ENCODE data around the gene NPPB. TPM values are rescaled to one million over a fixed set of nuclear protein-coding genes. Genes with fewer than 3 reads are reported as not detected.

Gene NPPB
- total RNA-seq, 2 donors from 2014 or later = not detected

DNA sequence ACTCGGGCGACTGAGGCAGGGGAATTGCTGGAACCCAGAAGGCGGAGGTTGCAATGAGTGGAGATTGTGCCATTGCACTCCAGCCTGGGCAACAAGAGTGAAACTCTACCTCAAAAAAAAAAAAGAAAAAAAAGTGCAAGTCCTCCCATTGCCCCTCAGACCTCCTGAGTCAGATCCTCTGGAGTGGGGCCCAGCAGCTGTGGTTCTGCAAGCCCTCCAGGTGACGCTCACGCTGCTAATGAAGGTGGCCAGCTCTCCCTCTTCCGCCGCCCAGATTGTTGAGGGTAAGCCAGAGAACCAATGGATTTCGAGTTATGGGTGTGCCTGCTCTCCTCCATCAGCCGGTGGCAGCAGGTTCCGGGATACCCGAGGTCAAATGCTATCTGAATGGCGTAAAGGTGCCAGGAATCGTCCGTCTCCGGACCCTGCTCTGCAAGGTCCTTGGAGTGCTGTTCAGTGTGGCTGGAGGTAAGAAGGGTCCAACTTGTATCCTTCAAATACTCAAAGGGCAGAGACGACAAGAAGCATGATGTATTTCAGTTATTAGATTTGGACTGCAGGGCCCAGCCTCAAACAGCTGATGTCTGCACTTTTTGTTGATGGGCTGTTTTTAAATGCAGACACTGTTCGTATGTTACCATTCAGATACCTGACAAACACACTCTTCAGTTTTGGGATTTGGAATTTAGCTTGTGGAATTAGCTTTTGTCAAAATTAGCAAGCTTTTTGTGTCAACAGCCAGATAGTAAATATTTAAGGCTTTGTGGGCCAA lies 35.2 kb downstream of the NPPB start:
- peaks cover 13 to 18% of the 10 kb centered on the region in 2 donors for H3K36me3 ChIP-seq
- intact Hi-C loops (cut with DNase I) = no loop called here
- H3K27me3 ChIP-seq (replicated peaks; ENCODE audit: insufficient read depth) = no peaks in the 10 kb centered on the region
- DNase-seq (ENCODE audit: low spot score) = no peak
- 91% methylated on average over 17 of the region's 17 CpGs for WGBS
- H3K4me3 ChIP-seq = no peak overlapping the region
- TF ChIP-seq, protein P1, sequence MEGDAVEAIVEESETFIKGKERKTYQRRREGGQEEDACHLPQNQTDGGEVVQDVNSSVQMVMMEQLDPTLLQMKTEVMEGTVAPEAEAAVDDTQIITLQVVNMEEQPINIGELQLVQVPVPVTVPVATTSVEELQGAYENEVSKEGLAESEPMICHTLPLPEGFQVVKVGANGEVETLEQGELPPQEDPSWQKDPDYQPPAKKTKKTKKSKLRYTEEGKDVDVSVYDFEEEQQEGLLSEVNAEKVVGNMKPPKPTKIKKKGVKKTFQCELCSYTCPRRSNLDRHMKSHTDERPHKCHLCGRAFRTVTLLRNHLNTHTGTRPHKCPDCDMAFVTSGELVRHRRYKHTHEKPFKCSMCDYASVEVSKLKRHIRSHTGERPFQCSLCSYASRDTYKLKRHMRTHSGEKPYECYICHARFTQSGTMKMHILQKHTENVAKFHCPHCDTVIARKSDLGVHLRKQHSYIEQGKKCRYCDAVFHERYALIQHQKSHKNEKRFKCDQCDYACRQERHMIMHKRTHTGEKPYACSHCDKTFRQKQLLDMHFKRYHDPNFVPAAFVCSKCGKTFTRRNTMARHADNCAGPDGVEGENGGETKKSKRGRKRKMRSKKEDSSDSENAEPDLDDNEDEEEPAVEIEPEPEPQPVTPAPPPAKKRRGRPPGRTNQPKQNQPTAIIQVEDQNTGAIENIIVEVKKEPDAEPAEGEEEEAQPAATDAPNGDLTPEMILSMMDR (IDR thresholded peaks at IDR 0.05) = no peak
- TF ChIP-seq POLR2AphosphoS5 (IDR thresholded peaks at IDR 0.05) (no peak), POLR2A (IDR thresholded peaks at IDR 0.05) (no peak)
- no peaks in the 10 kb centered on the region for H3K9me3 ChIP-seq
- no peaks in the 10 kb centered on the region for H3K4me1 ChIP-seq (replicated peaks)
- no peak overlapping the region for H3K27ac ChIP-seq

GRCh38 chr1:11822091-11822490 lies 36.7 kb downstream of the NPPB start:
- Histone ChIP-seq H3K27ac (no peak overlapping the region), H3K36me3 (peaks cover 4 to 7% of the 10 kb centered on the region in 2 donors), H3K4me3 (no peak overlapping the region), H3K9me3 (no peaks in the 10 kb centered on the region), H3K4me1 (replicated peaks) (no peaks in the 10 kb centered on the region), H3K27me3 (replicated peaks; ENCODE audit: insufficient read depth) (no peaks in the 10 kb centered on the region)
- 90% methylated on average over 3 of the region's 3 CpGs for WGBS
- no peak for DNase-seq (ENCODE audit: low spot score)
- intact Hi-C loops (cut with DNase I) = no loop called here
- TF ChIP-seq POLR2A (IDR thresholded peaks at IDR 0.05) = no peak
- TF ChIP-seq, protein P1 (IDR thresholded peaks at IDR 0.05) = no peak
- TF ChIP-seq POLR2AphosphoS5 (IDR thresholded peaks at IDR 0.05) = no peak

DNA sequence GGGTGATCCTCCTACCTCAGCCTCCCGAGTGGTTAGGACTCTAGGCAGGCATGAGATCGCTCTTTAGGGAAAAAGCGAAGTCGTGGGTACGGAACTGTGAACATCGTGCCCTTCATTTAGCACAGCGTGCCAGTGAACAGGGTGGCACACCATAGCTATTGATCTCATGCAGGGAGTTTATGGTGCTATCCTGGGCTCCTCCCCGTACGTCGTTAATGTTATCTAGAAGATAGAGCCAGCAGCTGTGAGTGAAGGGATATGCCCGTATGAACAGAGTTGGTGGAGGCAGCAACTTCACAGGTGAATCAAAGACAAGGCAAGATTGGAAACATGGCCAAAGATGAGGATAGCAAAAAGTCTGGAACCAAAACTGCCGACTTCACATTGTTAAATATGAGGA lies 41.6 kb downstream of the NPPB start:
- Histone ChIP-seq H3K27ac (no peak overlapping the region), H3K4me3 (no peak overlapping the region), H3K4me1 (replicated peaks) (no peaks in the 10 kb centered on the region), H3K9me3 (no peaks in the 10 kb centered on the region), H3K36me3 (no peaks in the 10 kb centered on the region), H3K27me3 (replicated peaks; ENCODE audit: insufficient read depth) (no peaks in the 10 kb centered on the region)
- 92% methylated on average over 12 of the region's 12 CpGs for WGBS
- TF ChIP-seq POLR2A (IDR thresholded peaks at IDR 0.05) = no peak
- intact Hi-C loops (cut with DNase I) = no loop called here
- no peak for DNase-seq (ENCODE audit: low spot score)

GRCh38 chr1:11813021-11813420 lies 45.7 kb downstream of the NPPB start:
- WGBS = 79% methylated on average over 5 of the region's 5 CpGs
- Histone ChIP-seq H3K4me3 (no peak overlapping the region), H3K9me3 (no peaks in the 10 kb centered on the region), H3K36me3 (no peaks in the 10 kb centered on the region), H3K27me3 (replicated peaks; ENCODE audit: insufficient read depth) (no peaks in the 10 kb centered on the region), H3K4me1 (replicated peaks) (no peaks in the 10 kb centered on the region), H3K27ac (peak overlapping the region in 1 of 2 donors; percentile 81)
- intact Hi-C loops (cut with DNase I) = no loop called here
- DNase-seq (ENCODE audit: low spot score) = no peak
- TF ChIP-seq POLR2A (IDR thresholded peaks at IDR 0.05) (no peak), POLR2AphosphoS5 (IDR thresholded peaks at IDR 0.05) (no peak)
- TF ChIP-seq, protein P1 (IDR thresholded peaks at IDR 0.05) = no peak

Small RNAs within 50 kb of the gene (small RNA-seq; reads per million reads assigned to genes)
- gene RF02156 (0 reads per million in 2 donors), gene RF02157 (0 reads per million in 2 donors), gene RF02158 (0 reads per million in 2 donors)

Other genes starting within 250 kb of the NPPB start
- 10 to 100 TPM; 14.1 to 16.9 TPM for gene FBXO2, start 204.5 kb downstream of the NPPB start, total RNA-seq
- gene FBXO44, start 204.1 kb downstream of the NPPB start, total RNA-seq = 10 to 100 TPM; 29.5 to 51.2 TPM
- gene FBXO6, start 194.7 kb downstream of the NPPB start, total RNA-seq = 10 to 100 TPM; 12.5 to 17.7 TPM
- gene MAD2L2, start 177.8 kb downstream of the NPPB start, total RNA-seq = 10 to 100 TPM; 37.3 to 67.8 TPM
- under 1 TPM; 0.05 to 0.51 TPM for gene DRAXIN, start 167.2 kb downstream of the NPPB start, total RNA-seq
- 100 to 1,000 TPM; 114 to 123 TPM for gene AGTRAP, start 122.8 kb downstream of the NPPB start, total RNA-seq
- gene C1orf167, start 96.8 kb downstream of the NPPB start, total RNA-seq = 1 to 10 TPM in 1 of 2 donors, not detected in 1; 10.0 TPM
- gene MTHFR, start 53.0 kb downstream of the NPPB start, total RNA-seq = 10 to 100 TPM; 27.6 to 75.0 TPM
- 10 to 100 TPM; 13.4 to 45.0 TPM for gene CLCN6, start 52.8 kb downstream of the NPPB start, total RNA-seq
- gene NPPA, start 11.2 kb downstream of the NPPB start, total RNA-seq = 1 to 10 TPM in 1 of 2 donors, not detected in 1; 1.3 TPM
- 100 to 1,000 TPM; 104 to 137 TPM for gene KIAA2013, start 67.5 kb upstream of the NPPB start, total RNA-seq
- 10 to 100 TPM; 73.6 to 80.2 TPM for gene PLOD1, start 75.8 kb upstream of the NPPB start, total RNA-seq
- 10 to 100 TPM; 55.0 to 92.4 TPM for gene MFN2, start 121.5 kb upstream of the NPPB start, total RNA-seq
- gene MIIP, start 160.6 kb upstream of the NPPB start, total RNA-seq = 10 to 100 TPM; 35.6 to 84.3 TPM
- gene TNFRSF8, start 204.4 kb upstream of the NPPB start, total RNA-seq = 1 to 10 TPM in 1 of 2 donors, under 1 TPM in 1; 0.32 to 4.7 TPM

Measured in prostate gland (tissue), 2 donors.